Kidney tubule cell (primary cell): ENCODE results near the gene ZCCHC8.
A peak's percentile ranks its signal among the peaks of the same experiment; 100 is the strongest.
"Not testable (repeated sequence)": the region's sequence is repeated elsewhere in the genome, so short reads cannot be mapped to it uniquely, and the experiment has no call there.

ENCODE experiments used
- DNase-seq: peaks from one replicate; pipeline ENCODE4 v3.0.0-alpha.2; 2018; ENCODE audit warnings: low spot score

The ZCCHC8 gene

GRCh38 chr12:122500685-122501488, at the start of gene ZCCHC8:
ZCCHC8 (minus strand) TSS chr12:122500932; CDS start chr12:122500840, 92 bp downstream.
- peak; percentile 99 for DNase-seq

DNA sequence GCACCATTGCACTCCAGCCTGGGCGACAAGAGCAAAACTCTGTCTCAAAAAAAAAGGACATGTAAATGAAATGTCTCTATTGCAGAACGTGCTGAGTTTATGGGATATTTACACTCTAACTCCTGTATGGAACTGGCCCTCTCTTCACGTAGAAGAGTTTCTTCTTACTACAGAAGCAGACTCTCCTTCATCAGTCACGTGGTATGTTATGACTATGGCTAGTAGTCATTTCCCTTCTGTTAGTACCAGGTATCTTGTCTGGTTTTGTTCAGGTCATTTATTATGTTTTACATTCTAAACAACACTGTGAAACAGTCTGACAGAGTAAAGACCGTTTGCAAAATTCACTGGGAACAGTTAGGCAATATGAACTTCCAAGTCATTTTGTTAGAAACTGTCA, 46.6 kb upstream of the ZCCHC8 start:
- no peak for DNase-seq

GRCh38 chr12:122545855-122546254, 45.1 kb upstream of the ZCCHC8 start:
- DNase-seq = no peak

- no peak for DNase-seq
Measured at GRCh38 chr12:122544537-122544936, 43.8 kb upstream of the ZCCHC8 start.

DNA sequence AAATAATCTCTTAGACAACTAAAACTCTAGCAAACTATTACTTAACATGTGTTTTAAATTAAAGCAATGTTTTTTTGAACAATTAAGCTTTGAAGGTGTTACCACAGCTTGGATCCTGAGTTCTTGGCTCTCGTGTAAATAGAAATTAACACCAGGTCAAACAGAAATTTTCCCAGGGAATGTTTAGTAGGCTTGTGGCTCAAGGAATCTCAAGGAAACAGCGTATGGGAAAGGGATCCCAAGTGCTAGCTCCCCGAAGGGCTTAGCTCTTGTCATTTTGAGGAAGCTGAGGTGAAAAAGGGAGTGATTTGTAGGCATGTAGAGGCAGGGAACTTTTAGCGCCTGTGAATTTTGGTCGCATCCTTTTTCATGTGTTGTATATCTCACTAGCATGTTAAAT, 37.8 kb upstream of the ZCCHC8 start:
- DNase-seq = no peak

DNA sequence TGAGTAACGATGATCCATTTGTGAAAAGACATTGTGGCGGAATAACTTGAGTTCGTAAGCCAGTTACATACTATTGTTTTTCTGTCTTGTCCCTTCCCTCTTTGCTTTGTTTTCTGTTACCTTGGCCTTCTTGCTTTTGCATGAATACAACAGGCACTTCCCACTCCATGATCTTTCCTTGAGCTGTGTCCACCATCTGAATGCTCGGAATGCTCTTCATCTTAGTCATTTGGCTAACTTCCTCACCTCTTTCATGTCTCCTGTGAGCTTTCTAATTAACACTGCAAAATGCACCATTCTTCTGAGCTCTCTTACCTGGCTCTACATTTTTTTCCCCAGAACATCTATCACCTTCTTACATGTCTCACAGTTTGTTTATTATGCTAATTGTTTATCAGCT, 36.3 kb upstream of the ZCCHC8 start:
- DNase-seq = peak; percentile 54

DNA sequence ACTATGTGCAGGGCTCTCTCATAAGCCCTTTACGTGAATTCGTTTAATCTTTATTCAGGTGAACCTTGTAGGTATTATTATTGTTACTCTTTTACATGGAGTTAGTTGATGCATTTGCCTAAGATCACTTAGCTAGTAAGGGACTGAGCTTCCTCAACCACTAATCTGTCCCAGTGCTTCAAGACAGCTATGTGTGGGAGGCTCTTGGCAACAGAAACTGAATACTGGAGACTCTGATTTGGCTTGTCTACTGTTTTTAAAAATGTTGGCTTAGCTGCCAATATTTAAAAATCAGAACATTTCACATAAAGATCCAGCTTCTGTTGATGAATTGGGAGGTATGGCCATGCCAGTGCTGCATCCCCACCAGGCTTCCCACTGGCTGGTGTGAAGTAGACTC, 33.1 kb upstream of the ZCCHC8 start:
- no peak for DNase-seq

- no peak for DNase-seq
Measured at GRCh38 chr12:122528992-122529391, 28.3 kb upstream of the ZCCHC8 start.

DNA sequence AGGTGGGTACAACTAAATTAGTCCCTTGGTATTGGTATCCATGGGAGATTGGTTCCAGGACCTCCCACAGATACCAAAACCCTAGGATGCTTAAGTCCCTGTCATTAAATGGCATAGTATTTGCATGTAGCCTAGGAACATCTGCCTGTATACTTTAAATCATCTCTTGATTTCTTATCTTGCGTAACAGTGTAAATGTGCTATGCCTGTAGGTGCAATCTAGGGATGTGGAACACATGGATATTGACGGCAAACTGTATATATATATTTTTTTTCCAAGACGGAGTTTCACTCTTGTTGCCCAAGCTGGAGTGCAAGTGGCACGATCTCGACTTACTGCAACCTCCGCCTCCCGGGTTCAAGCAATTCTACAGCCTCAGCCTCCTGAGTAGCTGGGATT, 27.9 kb upstream of the ZCCHC8 start:
- no peak for DNase-seq

- peak; percentile 42 for DNase-seq
Measured at GRCh38 chr12:122527478-122527944, 26.8 kb upstream of the ZCCHC8 start.

DNA sequence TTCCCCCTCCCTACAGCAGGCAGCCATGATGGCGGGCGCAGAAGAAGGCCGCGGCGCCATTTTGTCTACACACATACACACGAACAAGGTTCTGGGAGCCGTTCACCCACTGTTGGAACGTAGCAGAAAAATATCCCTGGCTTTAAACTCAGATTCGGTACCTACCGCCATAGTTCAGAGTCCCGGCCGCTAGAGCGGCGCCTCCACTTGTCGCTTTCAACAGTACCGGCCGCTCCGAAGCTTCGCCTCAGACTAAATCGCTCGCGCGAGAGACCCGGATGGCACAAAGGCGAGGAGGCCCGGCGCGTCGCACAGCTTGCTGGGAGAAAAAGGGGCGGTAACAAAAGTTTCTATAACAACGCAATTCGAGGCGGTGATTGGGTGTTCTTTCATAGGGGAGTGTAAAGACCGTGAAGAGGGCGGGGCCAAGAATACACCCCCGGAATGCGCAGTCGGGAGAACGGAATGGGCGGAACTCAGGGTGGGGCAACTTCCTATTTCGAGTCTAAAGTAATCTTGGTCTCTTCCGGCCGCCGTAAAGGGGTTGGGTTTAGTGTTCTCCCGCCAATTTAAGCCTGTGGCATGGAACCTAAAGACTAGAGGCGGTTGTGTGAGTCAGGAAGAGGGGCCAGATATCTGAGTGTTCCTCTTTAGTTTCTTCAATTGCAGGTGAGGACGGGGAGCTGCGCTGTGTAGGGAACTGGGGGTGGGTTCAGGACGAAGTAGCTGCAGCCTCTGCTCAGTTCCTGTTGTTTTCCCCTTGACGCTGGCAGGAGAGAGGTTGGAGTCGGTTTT, 26.1 kb upstream of the ZCCHC8 start, which contains the start of the genes KNTC1 and RSRC2:
Gene KNTC1, plus strand, starts transcription at position 567 of the 795 bp plus-strand sequence. CDS start 2,815 bp downstream, outside the sequence.
Gene RSRC2, minus strand, starts transcription at position 254 of the 795 bp plus-strand sequence. Its CDS starts 83 bp downstream, at position 171.
- DNase-seq = peak; percentile 100

- peak; percentile 9 for DNase-seq
Measured at GRCh38 chr12:122523846-122524718, 23.4 kb upstream of the ZCCHC8 start.

- peak; percentile 17 for DNase-seq
Measured at GRCh38 chr12:122523280-122523679, 22.5 kb upstream of the ZCCHC8 start.

DNA sequence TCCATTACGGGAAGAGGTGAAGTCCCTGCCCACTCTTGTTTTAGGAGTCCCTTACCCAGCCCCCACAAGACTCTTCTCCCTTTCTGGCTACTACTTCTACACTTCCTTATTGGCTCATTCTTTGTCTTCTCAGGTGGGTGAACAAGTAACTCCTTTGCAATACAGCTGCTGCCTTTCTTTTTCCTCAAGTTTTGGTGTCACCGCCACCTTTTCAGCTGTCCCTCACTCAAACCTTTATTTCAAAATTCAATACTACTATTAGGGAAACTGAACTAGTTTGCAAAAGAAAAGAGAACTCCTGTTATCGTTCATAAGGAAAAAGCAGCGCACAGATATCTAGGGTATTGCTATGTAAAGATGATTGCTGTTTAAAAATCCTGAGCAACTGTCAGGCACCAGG, 19.9 kb upstream of the ZCCHC8 start:
- no peak for DNase-seq

- no peak for DNase-seq
Measured at GRCh38 chr12:122519418-122519817, 18.7 kb upstream of the ZCCHC8 start.

- no peak for DNase-seq
Measured at GRCh38 chr12:122518908-122519307, 18.2 kb upstream of the ZCCHC8 start.

DNA sequence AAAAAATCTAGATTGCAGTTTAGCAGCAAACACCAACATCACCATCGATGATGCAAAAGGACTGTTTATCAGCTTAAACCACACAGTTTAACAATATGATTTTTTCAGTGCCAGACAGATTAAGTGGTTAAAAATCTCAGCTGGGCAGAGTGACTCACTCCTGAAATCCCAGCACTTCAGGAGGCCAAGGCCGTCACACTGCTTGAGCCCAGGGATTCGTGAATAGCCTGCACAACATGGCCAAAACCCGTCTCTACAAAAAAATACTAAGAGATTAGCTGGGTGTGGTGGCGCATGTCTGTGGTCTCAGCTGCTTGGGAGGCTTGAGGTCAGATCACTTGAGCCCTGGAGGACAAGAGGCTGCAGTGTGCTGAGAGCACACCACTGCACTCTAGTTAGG, 17.1 kb upstream of the ZCCHC8 start:
- DNase-seq = peak; percentile 90

DNA sequence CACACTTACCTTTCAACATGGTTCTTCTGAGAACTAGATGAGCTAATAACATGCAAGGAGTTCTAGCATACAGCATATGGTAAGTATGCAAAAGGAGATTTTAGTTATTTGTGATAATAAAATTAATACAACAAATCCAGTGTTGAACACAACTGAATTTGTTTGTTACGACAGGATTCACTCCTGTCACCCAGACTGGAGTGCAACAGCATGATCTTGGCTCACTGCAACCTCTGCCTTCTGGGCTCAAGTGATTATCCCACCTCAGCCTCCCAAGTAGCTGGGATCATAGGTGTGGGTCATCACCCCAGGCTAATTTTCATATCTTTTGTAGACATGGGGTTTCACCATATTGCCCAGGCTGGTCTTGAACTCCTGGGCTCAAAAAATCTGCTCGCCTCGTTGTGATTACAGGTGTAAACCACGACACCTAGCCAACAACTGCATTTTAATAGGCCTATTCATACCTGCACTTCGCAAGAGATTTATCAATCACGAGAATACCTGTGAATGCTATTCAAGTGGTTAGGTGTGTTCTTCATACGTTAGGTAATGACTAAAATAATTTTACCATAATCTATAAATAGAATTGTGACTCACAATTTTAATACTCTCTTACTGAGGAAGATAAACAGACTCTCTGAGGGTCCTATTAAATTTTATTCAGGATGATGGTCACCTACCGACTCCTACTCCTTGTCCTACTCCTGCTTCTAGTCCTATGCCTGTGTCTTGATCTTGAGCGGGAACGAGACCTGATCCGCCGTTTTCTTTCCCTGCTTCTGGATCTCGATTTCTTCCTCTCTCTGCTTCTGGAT, 16.0 kb upstream of the ZCCHC8 start:
- DNase-seq = no peak

- no peak for DNase-seq
Measured at GRCh38 chr12:122515275-122515674, 14.5 kb upstream of the ZCCHC8 start.

DNA sequence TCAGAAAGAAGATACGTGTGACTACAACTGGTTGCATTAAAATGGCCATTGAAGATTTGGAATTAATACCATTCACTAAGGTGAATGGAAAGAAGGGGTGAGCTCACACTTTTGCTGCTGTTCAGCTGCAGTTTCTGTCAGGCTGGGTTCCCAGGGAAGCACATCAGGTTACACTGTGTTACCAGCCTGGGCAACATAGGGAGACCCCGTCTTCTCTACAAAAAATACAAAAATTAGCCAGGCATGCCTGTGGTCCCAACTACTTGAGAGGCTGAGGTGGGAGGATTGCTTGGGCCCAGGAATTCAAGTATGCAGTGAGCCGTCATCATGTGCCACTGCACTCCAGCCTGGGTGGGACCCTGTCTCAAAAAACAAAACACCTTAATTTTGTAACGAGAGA, 12.9 kb upstream of the ZCCHC8 start:
- DNase-seq = no peak

GRCh38 chr12:122513028-122513427, 12.3 kb upstream of the ZCCHC8 start:
- not testable (repeated sequence) for DNase-seq
